Smooth muscle cell (in vitro differentiated cells): Measurements from ENCODE around the gene HSPB1. TPM values are rescaled to one million over a fixed set of nuclear protein-coding genes. Genes with fewer than 3 reads are reported as not detected.

Experiments used
- DNase-seq: peaks from one replicate; lab custom pipeline; 2025; ENCODE audit not compliant: unreplicated experiment; lab: John Stamatoyannopoulos, UW
- H2AFZ ChIP-seq: fragments of 200-600 bp; sonication (generic); 2 replicates; pipeline ENCODE4 v1.6.0; 2016; ENCODE audit warnings: antibody characterized with exemption, low read depth, mild to moderate bottlenecking
- H3F3A ChIP-seq: fragments of 200-600 bp; sonication (generic); 2 replicates; pipeline ENCODE4 v1.6.0; 2017; ENCODE audit warnings: antibody characterized with exemption, low read depth
- H3K27ac ChIP-seq: fragments of 200-600 bp; sonication (generic); 2 replicates; pipeline ENCODE4 v1.5.1; 2016; ENCODE audit warnings: low read depth, mild to moderate bottlenecking
- H3K27me3 ChIP-seq: fragments of 200-600 bp; sonication (generic); 2 replicates; pipeline ENCODE4 v1.6.1; 2016; ENCODE audit warnings: low read depth, mild to moderate bottlenecking
- H3K36me3 ChIP-seq: fragments of 200-600 bp; sonication (generic); 2 replicates; pipeline ENCODE4 v1.5.1; 2016; ENCODE audit warnings: low read depth
- H3K4me1 ChIP-seq: fragments of 200-600 bp; sonication (generic); 2 replicates; pipeline ENCODE4 v1.5.1; 2016; ENCODE audit warnings: low read depth
- H3K4me2 ChIP-seq: fragments of 200-600 bp; sonication (generic); 2 replicates; pipeline ENCODE4 v1.6.0; 2016; ENCODE audit warnings: mild to moderate bottlenecking
- H3K4me3 ChIP-seq: fragments of 200-600 bp; sonication (generic); 2 replicates; pipeline ENCODE4 v1.5.1; 2016; ENCODE audit warnings: mild to moderate bottlenecking
- H3K79me2 ChIP-seq: fragments of 200-600 bp; sonication (generic); 2 replicates; pipeline ENCODE4 v1.6.0; 2016; ENCODE audit warnings: low read depth, mild to moderate bottlenecking
- H3K9ac ChIP-seq: fragments of 200-600 bp; sonication (generic); 2 replicates; pipeline ENCODE4 v1.6.0; 2016; ENCODE audit warnings: low read depth
- H3K9me3 ChIP-seq: fragments of 200-600 bp; sonication (generic); replicated peaks from 2 replicates; pipeline ENCODE4 v1.5.1; 2016; ENCODE audit warnings: low read depth
- H4K20me1 ChIP-seq: fragments of 200-600 bp; sonication (generic); 2 replicates; pipeline ENCODE4 v1.6.0; 2016; ENCODE audit warnings: low read depth
- CTCF ChIP-seq: fragments of 200-600 bp; sonication (generic); IDR thresholded peaks from 2 replicates; pipeline ENCODE4 v1.5.1; 2017; ENCODE audit warnings: borderline replicate concordance, mild to moderate bottlenecking, antibody characterized with exemption; ENCODE audit not compliant: insufficient read depth, poor library complexity, severe bottlenecking
- WGBS: methylation state at CpG from one replicate; pipeline ENCODE4 v1.1.7; 2016; ENCODE audit warnings: low lambda C conversion rate; 5-methylcytosine and 5-hydroxymethylcytosine counted together
- polyA plus RNA-seq: library from polyadenylated mRNA; unstranded; fragments of >200 nt; fragmentation: Nextera tagmentation; extraction: Ambion mirVana; gene quantifications from 2 replicates; pipeline ENCODE4 v1.2.1, GENCODE V29; 2016
- total RNA-seq: library from RNA; depleted of rRNA; stranded (reverse); fragments of >200 nt; gene quantifications from 2 replicates; pipeline ENCODE4 v1.2.3, GENCODE V29; 2014

Gene HSPB1
- total and polyA plus RNA-seq, 2 experiments from 2014 or later: 484 to 1,842 TPM

GRCh38 chr7:76259124-76260093 is 43.1 kb upstream of the HSPB1 start:
- Histone ChIP-seq H3K9me3 (no peaks in the 10 kb centered on the region), H3K9ac (no peak overlapping the region), H2AFZ (no peak overlapping the region), H3K27ac (no peak overlapping the region), H3K27me3 (no peaks in the 10 kb centered on the region), H3K79me2 (no peaks in the 10 kb centered on the region), H3K4me1 (no peaks in the 10 kb centered on the region), H4K20me1 (no peaks in the 10 kb centered on the region), H3K36me3 (no peaks in the 10 kb centered on the region), H3K4me3 (peak overlapping the region; percentile 48), H3F3A (no peaks in the 10 kb centered on the region), H3K4me2 (peak overlapping the region; percentile 89)
- no peak for DNase-seq
- WGBS: 27% methylated on average over 31 of the region's 50 CpGs
- TF ChIP-seq CTCF: no peak

GRCh38 chr7:76260171-76260703 is 42.2 kb upstream of the HSPB1 start:
- TF ChIP-seq CTCF: no peak
- H3K79me2 ChIP-seq: no peaks in the 10 kb centered on the region
- H3K27me3 ChIP-seq: no peaks in the 10 kb centered on the region
- H3K4me2 ChIP-seq: peak overlapping the region; percentile 89
- no peak overlapping the region for H2AFZ ChIP-seq
- WGBS: 0% methylated on average over 1 of the region's 28 CpGs
- H3F3A ChIP-seq: no peaks in the 10 kb centered on the region
- no peak overlapping the region for H3K9ac ChIP-seq
- no peaks in the 10 kb centered on the region for H3K4me1 ChIP-seq
- peak; percentile 17 for DNase-seq
- no peaks in the 10 kb centered on the region for H3K36me3 ChIP-seq
- H4K20me1 ChIP-seq: no peaks in the 10 kb centered on the region
- peak overlapping the region; percentile 48 for H3K4me3 ChIP-seq
- no peaks in the 10 kb centered on the region for H3K9me3 ChIP-seq
- H3K27ac ChIP-seq: no peak overlapping the region

- TF ChIP-seq CTCF: no peak
- Histone ChIP-seq H3K9me3 (no peaks in the 10 kb centered on the region), H3K27me3 (no peaks in the 10 kb centered on the region), H3K27ac (no peak overlapping the region), H3K9ac (no peak overlapping the region), H3K4me3 (no peak overlapping the region), H2AFZ (no peak overlapping the region), H3K4me1 (no peaks in the 10 kb centered on the region), H3F3A (no peaks in the 10 kb centered on the region), H3K4me2 (no peak overlapping the region), H4K20me1 (no peaks in the 10 kb centered on the region), H3K79me2 (no peaks in the 10 kb centered on the region), H3K36me3 (no peaks in the 10 kb centered on the region)
- DNase-seq: no peak
- WGBS: 98% methylated on average over 10 of the region's 11 CpGs
Measured at GRCh38 chr7:76261329-76261728, 41.1 kb upstream of the HSPB1 start.

GRCh38 chr7:76261931-76262330 is 40.5 kb upstream of the HSPB1 start:
- 70% methylated on average over 4 of the region's 4 CpGs for WGBS

More at GRCh38 chr7:76261931-76262330, 40.5 kb upstream of the HSPB1 start:
- Histone ChIP-seq H3K4me1 (peaks cover 3% of the 10 kb centered on the region), H3K27ac (no peak overlapping the region), H3F3A (no peaks in the 10 kb centered on the region), H3K9me3 (no peaks in the 10 kb centered on the region), H3K4me2 (no peak overlapping the region), H3K9ac (no peak overlapping the region), H3K4me3 (no peak overlapping the region), H4K20me1 (no peaks in the 10 kb centered on the region), H3K36me3 (no peaks in the 10 kb centered on the region), H2AFZ (no peak overlapping the region), H3K27me3 (peaks cover 5% of the 10 kb centered on the region), H3K79me2 (no peaks in the 10 kb centered on the region)
- no peak for TF ChIP-seq CTCF
- no peak for DNase-seq
